H9 (cell line): Measurements from ENCODE around the gene SNX1. TPM values are rescaled to one million over a fixed set of nuclear protein-coding genes. Genes with fewer than 3 reads are reported as not detected.

ENCODE experiments used
- DNase-seq: peaks from one replicate; pipeline ENCODE4 v3.0.0-alpha.2; 2017
- H2AFZ ChIP-seq: one replicate; pipeline ENCODE4 v1.6.1; 2013; ENCODE audit warnings: mild to moderate bottlenecking, low read length, control low read depth, moderate library complexity
- H2AK5ac ChIP-seq: 2 replicates; pipeline ENCODE4 v1.6.1; 2013; ENCODE audit warnings: low read length, control low read depth, mixed read lengths; ENCODE audit not compliant: insufficient read length
- H2BK120ac ChIP-seq: one replicate; pipeline ENCODE4 v1.6.1; 2013; ENCODE audit warnings: low read depth, mild to moderate bottlenecking, low read length, control low read depth, inconsistent platforms; ENCODE audit not compliant: poor library complexity, severe bottlenecking
- H2BK12ac ChIP-seq: 2 replicates; pipeline ENCODE4 v1.6.1; 2013; ENCODE audit warnings: low read length, control low read depth, mixed read lengths, low read depth; ENCODE audit not compliant: insufficient read length
- H2BK15ac ChIP-seq: 2 replicates; pipeline ENCODE4 v1.6.1; 2013; ENCODE audit warnings: low read depth, low read length, control low read depth
- H2BK20ac ChIP-seq: one replicate; pipeline ENCODE4 v1.6.1; 2013; ENCODE audit warnings: low read depth, mild to moderate bottlenecking, low read length, control low read depth, inconsistent platforms; ENCODE audit not compliant: poor library complexity, severe bottlenecking
- H2BK5ac ChIP-seq: 2 replicates; pipeline ENCODE4 v1.6.1; 2013; ENCODE audit warnings: low read length, control low read depth, mixed read lengths; ENCODE audit not compliant: insufficient read length
- H3K14ac ChIP-seq: 2 replicates; pipeline ENCODE4 v1.6.1; 2013; ENCODE audit warnings: low read length, control low read depth; ENCODE audit not compliant: insufficient read depth
- H3K18ac ChIP-seq: 2 replicates; pipeline ENCODE4 v1.6.1; 2013; ENCODE audit warnings: low read depth, mild to moderate bottlenecking, mixed read lengths, low read length, control low read depth; ENCODE audit not compliant: insufficient read length
- H3K23ac ChIP-seq: 2 replicates; pipeline ENCODE4 v1.6.1; 2013; ENCODE audit warnings: low read length, control low read depth, mixed read lengths, low read depth; ENCODE audit not compliant: insufficient read length
- H3K23me2 ChIP-seq: 2 replicates; pipeline ENCODE4 v1.6.1; 2013; ENCODE audit warnings: low read depth, mild to moderate bottlenecking, mixed read lengths, low read length, control low read depth; ENCODE audit not compliant: insufficient read length, poor library complexity, severe bottlenecking
- H3K27ac ChIP-seq: 2 replicates; pipeline ENCODE4 v1.5.1; 2013; ENCODE audit warnings: low read length, control low read depth, mixed read lengths, low read depth; ENCODE audit not compliant: insufficient read length
- H3K27me3 ChIP-seq: 2 replicates; pipeline ENCODE4 v1.6.1; 2013; ENCODE audit warnings: low read length, control low read depth, inconsistent platforms; ENCODE audit not compliant: insufficient read depth
- H3K4ac ChIP-seq: 2 replicates; pipeline ENCODE4 v1.6.1; 2013; ENCODE audit warnings: low read depth, mild to moderate bottlenecking, control low read depth, inconsistent platforms, low read length, moderate library complexity
- H3K4me1 ChIP-seq: 2 replicates; pipeline ENCODE4 v1.6.1; 2013; ENCODE audit warnings: low read length, control low read depth, inconsistent platforms; ENCODE audit not compliant: insufficient read depth
- H3K4me2 ChIP-seq: 2 replicates; pipeline ENCODE4 v1.6.1; 2013; ENCODE audit warnings: low read length, control low read depth, mixed read lengths; ENCODE audit not compliant: insufficient read length, insufficient read depth
- H3K56ac ChIP-seq: 2 replicates; pipeline ENCODE4 v1.6.1; 2013; ENCODE audit warnings: low read depth, mild to moderate bottlenecking, mixed read lengths, low read length, control low read depth; ENCODE audit not compliant: insufficient read length
- H3K79me1 ChIP-seq: 2 replicates; pipeline ENCODE4 v1.6.1; 2013; ENCODE audit warnings: low read depth, mild to moderate bottlenecking, moderate library complexity, low read length, control low read depth, inconsistent platforms; ENCODE audit not compliant: insufficient read depth, poor library complexity, severe bottlenecking
- H3K79me2 ChIP-seq: 2 replicates; pipeline ENCODE4 v1.6.1; 2013; ENCODE audit warnings: low read length, control low read depth, inconsistent platforms; ENCODE audit not compliant: insufficient read depth
- H3K9ac ChIP-seq: 2 replicates; pipeline ENCODE4 v1.6.1; 2013; ENCODE audit warnings: low read length, control low read depth, mixed read lengths; ENCODE audit not compliant: insufficient read length; ENCODE audit errors: extremely low read depth
- H3K9me3 ChIP-seq: one replicate; pipeline ENCODE4 v1.6.1; 2013; ENCODE audit warnings: low read depth, low read length, inconsistent platforms; ENCODE audit not compliant: control insufficient read depth
- H3T11ph ChIP-seq: one replicate; pipeline ENCODE4 v1.6.1; 2013; ENCODE audit warnings: mild to moderate bottlenecking, low read length, control low read depth, inconsistent platforms
- H4K20me1 ChIP-seq: one replicate; pipeline ENCODE4 v1.6.1; 2013; ENCODE audit not compliant: control insufficient read depth, insufficient read length, insufficient read depth
- H4K5ac ChIP-seq: 2 replicates; pipeline ENCODE4 v1.6.1; 2013; ENCODE audit warnings: low read depth, mild to moderate bottlenecking, mixed read lengths, low read length, control low read depth; ENCODE audit not compliant: insufficient read length
- H4K8ac ChIP-seq: replicated peaks from 2 replicates; pipeline ENCODE4 v1.6.1; 2013; ENCODE audit warnings: low read length, control low read depth, mixed read lengths, low read depth; ENCODE audit not compliant: insufficient read length
- H4K91ac ChIP-seq: 2 replicates; pipeline ENCODE4 v1.6.1; 2013; ENCODE audit warnings: low read depth, mild to moderate bottlenecking, moderate library complexity, mixed read lengths, low read length, control low read depth; ENCODE audit not compliant: insufficient read length
- H3K27ac Mint-ChIP-seq, 3 experiments: 2 replicates in 2 of 3; 3 replicates in 1 of 3; pipeline ENCODE4 v1.8.0; 2020 to 2021; ENCODE audit warnings: mixed read lengths in 3 of 3, mild to moderate bottlenecking in 1 of 3, moderate library complexity in 1 of 3
- H3K27me3 Mint-ChIP-seq: 2 replicates; pipeline ENCODE4 v1.8.0; 2021; ENCODE audit warnings: low read depth, mild to moderate bottlenecking, moderate library complexity, mixed read lengths
- H3K36me3 Mint-ChIP-seq, 3 experiments: 2 replicates in 2 of 3; 3 replicates in 1 of 3; pipeline ENCODE4 v1.8.0; 2020 to 2021; ENCODE audit warnings: low read depth in 3 of 3, mixed read lengths in 3 of 3; ENCODE audit not compliant: insufficient read depth in 1 of 3
- H3K4me1 Mint-ChIP-seq, 2 experiments: 2 replicates each; pipeline ENCODE4 v1.8.0; 2020; ENCODE audit warnings: mixed read lengths in 2 of 2
- H3K4me3 Mint-ChIP-seq, 2 experiments: 2 replicates in 1 of 2; 3 replicates in 1 of 2; pipeline ENCODE4 v1.8.0; 2020 to 2021; ENCODE audit warnings: mild to moderate bottlenecking in 2 of 2, mixed read lengths in 2 of 2, moderate library complexity in 1 of 2
- H3K9me3 Mint-ChIP-seq, 2 experiments: 2 replicates in 1 of 2; 3 replicates in 1 of 2; pipeline ENCODE4 v1.8.0; 2020; ENCODE audit warnings: mild to moderate bottlenecking in 2 of 2, mixed read lengths in 2 of 2, moderate library complexity in 1 of 2
- CTCF ChIP-seq: fragments of 200-600 bp; sonication (generic); conservative IDR thresholded peaks from 3 replicates; pipeline ENCODE4 v1.8.0; 2021; ENCODE audit warnings: antibody characterized with exemption, mild to moderate bottlenecking
- WGBS: extraction: QIAGEN DNeasy Blood & Tissue Kit; methylation state at CpG from one replicate; pipeline ENCODE4 v1.1.7; 2013; ENCODE audit warnings: missing lambda C conversion rate, low lambda C conversion rate, mixed read lengths; ENCODE audit not compliant: insufficient read length; ENCODE audit errors: extremely low coverage; 5-methylcytosine and 5-hydroxymethylcytosine counted together
- total RNA-seq: library from RNA; stranded (reverse); gene quantifications from 2 replicates; pipeline ENCODE4 v1.2.1, GENCODE V29; 2021

Gene SNX1
- total RNA-seq, 1 experiment from 2014 or later: 58.8 TPM

GRCh38 chr15:64187396-64188191 is 91.8 kb downstream of the SNX1 start:
- H3T11ph ChIP-seq: no peak overlapping the region
- no peaks in the 10 kb centered on the region for H3K4me1 ChIP-seq
- no peaks in the 10 kb centered on the region for H3K79me1 ChIP-seq
- no peak for DNase-seq
- no peaks in the 10 kb centered on the region for H3K9me3 Mint-ChIP-seq
- no peaks in the 10 kb centered on the region for H3K27me3 Mint-ChIP-seq
- no peak overlapping the region for H3K27ac ChIP-seq
- no peak overlapping the region for H3K56ac ChIP-seq
- no peak overlapping the region for H2BK5ac ChIP-seq
- no peak overlapping the region for H3K14ac ChIP-seq
- no peak overlapping the region for H3K4me3 Mint-ChIP-seq
- H3K4me1 Mint-ChIP-seq: peaks cover 0 to 7% of the 10 kb centered on the region in 2 experiments; a peak in 1 of 4 replicates
- no peak overlapping the region for H2BK120ac ChIP-seq
- H3K27ac Mint-ChIP-seq: no peak overlapping the region
- no peak overlapping the region for H2BK12ac ChIP-seq
- H3K27me3 ChIP-seq: no peaks in the 10 kb centered on the region
- no peak overlapping the region for H2BK20ac ChIP-seq
- H3K4me2 ChIP-seq: no peak overlapping the region
- H4K91ac ChIP-seq: no peak overlapping the region
- H3K4ac ChIP-seq: no peak overlapping the region
- H4K5ac ChIP-seq: no peak overlapping the region
- H4K8ac ChIP-seq: no peak overlapping the region
- H2BK15ac ChIP-seq: no peak overlapping the region
- no peak overlapping the region for H2AFZ ChIP-seq
- no peak overlapping the region for H3K9ac ChIP-seq
- no CpG with 5 or more reads among the region's 2 CpGs for WGBS
- no peak overlapping the region for H3K18ac ChIP-seq
- no peak overlapping the region for H3K23ac ChIP-seq
- no peak overlapping the region for H2AK5ac ChIP-seq
- H3K9me3 ChIP-seq: no peaks in the 10 kb centered on the region
- peaks cover 0 to 12% (median 8%) of the 10 kb centered on the region in 3 experiments; a peak in 4 of 7 replicates for H3K36me3 Mint-ChIP-seq
- no peaks in the 10 kb centered on the region for H3K23me2 ChIP-seq
- H3K79me2 ChIP-seq: no peaks in the 10 kb centered on the region
- H4K20me1 ChIP-seq: no peaks in the 10 kb centered on the region
- TF ChIP-seq CTCF: no peak

Other genes with a start within 250 kb of the SNX1 start
- 3.5 and 4.6 TPM in 2 replicates for gene DAPK2, start 49.5 kb upstream of the SNX1 start, total RNA-seq
- gene CIAO2A, start 2.1 kb upstream of the SNX1 start, total RNA-seq: 74.4 and 80.1 TPM in 2 replicates
- 4.4 and 4.8 TPM in 2 replicates for gene SNX22, start 55.7 kb downstream of the SNX1 start, total RNA-seq
- gene PPIB, start 67.0 kb downstream of the SNX1 start, total RNA-seq: 433 and 435 TPM in 2 replicates